HG03097 (cell line): Measurements from ENCODE around the gene ATP12A.

ENCODE experiments used
- ATAC-seq: cut with Tn5 transposase; IDR thresholded peaks from one replicate; pipeline ENCODE4 v1.9.1; 2021; ENCODE audit not compliant: unreplicated experiment, low FRiP score

ATP12A gene

DNA sequence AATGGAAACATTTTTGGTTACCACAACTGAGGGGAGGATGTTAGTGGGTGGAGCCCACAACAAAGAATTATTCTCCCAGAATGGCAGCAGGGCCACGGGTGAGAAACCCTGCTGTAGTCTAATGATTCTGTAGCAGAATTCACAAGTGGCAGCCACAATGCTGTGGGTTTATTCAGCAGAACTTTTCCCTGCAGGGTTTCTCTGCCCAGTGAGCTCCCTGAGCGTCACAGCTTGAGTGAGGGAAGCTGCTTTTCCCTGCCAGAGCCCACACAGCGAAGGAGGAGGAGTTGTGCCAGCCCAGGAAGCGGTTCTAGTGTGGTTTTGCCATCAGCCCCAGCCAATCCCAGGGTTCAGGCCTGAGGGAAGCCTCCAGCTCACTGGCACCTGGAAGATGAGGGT, 4.4 kb downstream of the ATP12A start:
- ATAC-seq = peak; percentile 63

DNA sequence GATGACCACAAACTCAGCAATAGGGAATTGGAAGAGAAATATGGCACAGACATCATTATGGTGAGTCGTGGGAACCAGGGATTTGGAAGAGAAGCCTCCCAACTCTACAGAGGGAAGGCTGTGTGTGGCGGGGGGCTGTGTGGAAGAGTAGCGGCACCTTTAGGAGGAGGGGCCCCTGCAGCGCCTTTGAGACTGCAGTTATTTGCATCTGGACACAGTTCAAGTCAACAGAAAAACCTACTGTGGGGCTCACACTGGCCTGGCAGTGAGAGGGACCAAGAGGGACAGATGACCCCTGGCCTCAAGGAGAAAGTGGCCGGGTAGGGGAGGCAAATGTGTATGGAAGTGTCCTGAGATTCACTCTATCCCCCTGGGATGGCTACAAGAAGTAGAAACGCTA, 5.1 kb downstream of the ATP12A start:
- ATAC-seq = no peak

DNA sequence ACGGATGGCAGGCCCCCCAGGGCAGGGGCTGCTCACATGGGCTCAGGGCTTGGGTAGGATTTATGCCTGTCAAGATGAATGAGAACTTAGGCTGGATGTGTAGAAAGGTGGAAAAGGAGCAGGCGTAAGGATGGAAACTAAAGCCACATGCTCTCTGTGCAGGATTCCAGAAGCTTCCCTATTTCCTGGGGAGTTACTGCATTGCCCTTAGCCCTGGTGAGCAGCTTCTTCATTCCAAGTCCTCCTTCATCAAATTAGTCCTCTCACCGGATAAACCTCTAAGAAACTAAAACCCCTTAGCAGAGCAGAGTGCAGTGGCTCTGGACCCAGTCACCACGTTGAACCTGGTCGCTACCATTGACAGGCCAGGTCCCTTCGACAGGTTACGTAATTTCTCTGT, 7.4 kb downstream of the ATP12A start:
- ATAC-seq = no peak

DNA sequence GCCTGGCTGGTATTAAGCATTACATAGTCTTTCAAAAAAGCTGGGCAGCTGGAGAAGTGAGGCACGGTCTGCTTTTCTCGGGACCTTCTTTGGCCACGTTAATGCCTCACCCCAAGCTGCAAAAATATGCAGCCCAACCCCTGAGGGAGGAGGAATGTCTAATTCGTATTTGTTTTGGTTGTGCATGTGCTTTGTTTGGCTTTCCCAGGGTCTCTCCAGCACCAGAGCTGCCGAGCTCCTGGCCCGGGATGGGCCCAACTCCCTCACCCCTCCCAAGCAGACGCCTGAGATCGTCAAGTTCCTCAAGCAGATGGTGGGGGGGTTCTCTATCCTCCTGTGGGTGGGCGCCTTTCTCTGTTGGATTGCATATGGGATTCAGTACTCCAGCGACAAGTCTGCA, 7.9 kb downstream of the ATP12A start:
- ATAC-seq = no peak

DNA sequence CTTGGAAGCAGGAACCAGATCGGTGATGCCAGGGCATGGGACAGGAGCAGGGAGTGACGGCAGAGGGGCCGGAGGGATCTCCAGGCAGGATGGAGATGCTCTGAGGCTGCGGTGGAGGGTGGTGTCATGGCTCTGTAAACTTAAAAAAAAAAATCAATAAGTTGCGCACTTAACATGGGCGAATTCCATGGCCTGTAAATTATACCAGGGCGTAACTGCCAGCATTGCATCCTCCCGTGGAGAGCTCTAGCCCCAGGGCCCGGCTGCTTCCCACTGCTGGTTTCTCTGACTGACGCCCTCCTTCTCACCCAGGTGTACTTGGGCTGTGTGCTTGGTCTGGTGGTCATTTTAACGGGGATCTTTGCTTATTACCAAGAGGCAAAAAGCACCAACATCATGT, 8.7 kb downstream of the ATP12A start:
- ATAC-seq = no peak

DNA sequence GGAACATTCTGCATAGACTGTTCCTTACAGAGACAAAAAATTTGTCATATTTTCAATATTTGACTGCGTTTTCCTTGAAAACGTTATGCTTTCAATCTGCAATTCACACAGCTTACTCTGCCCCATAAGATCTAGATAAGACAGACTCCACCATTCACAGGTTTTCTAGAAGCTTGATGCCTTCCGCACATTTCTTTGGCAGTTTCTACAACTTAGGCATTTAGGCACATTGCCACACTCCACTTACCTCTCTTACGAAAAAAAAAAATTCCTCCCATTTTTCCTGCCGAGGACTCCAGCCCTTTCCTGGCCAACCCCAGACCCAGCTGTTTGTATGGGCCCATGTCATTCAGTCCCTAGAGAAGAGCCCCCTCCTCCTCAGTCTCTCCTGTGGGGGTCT, 11.2 kb downstream of the ATP12A start:
- no peak for ATAC-seq

DNA sequence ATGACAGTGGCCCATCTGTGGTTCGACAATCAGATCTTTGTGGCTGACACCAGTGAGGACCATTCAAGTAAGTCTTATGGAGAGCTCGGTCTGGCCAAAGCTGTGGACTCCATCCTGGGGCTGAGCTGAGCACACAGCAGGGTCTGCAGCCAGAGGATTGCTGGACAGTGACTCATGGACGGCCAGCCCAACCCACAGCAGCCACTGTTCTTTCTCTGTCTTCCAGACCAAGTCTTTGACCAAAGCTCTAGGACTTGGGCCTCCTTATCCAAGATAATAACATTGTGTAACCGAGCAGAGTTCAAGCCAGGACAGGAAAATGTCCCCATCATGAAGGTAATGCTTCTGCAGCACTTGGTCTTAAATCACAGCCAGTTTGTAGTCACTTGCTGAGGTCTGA, 12.4 kb downstream of the ATP12A start:
- ATAC-seq = no peak

DNA sequence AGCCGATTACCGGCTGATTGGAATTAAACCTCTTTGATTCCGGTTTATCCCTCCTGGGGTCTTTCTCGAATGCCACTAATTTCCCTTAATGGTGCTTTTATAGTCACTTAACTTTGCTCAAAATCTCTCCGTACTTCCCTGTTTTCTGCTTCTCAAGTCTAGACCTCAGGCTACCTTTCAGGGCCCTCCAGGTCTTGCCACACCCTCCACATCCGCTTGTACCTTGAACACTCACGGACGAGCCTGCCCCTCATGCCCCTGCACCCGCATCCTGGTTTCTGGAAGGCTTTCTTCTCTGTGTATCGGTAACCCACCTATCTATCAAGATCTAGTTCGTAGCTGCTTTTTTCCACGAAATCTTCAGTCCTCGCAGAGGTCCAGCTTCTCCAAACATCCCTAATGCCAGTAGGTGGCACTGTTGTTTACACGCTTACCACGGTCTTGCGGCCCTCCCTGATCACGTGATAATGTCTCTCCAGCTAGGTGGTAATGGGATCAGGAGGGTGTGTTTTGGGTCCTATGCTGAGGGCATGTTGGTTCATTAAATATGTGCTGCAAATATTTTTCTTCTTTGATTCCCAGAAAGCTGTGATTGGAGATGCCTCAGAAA, 13.8 kb downstream of the ATP12A start:
- peak; percentile 65 for ATAC-seq

DNA sequence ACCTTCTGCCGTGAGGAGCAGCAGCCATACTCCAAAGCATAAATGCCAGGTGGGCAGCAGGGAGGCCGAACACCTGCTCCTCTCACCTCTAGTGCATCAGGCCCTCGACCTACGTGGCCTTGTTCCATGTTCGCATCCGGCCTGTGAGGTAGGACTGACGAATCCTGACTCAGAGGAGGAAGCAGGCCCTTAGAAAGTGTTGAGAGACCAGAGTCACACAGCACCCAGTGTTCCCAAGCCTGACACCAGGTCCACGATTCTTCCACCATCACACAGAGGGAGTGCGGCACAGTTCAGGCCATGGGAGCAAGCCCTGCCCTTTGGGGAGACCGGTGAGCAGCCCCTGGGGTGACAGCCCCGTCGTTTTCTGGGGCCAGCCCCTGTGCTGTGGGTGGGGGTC, 14.7 kb downstream of the ATP12A start:
- ATAC-seq = no peak

DNA sequence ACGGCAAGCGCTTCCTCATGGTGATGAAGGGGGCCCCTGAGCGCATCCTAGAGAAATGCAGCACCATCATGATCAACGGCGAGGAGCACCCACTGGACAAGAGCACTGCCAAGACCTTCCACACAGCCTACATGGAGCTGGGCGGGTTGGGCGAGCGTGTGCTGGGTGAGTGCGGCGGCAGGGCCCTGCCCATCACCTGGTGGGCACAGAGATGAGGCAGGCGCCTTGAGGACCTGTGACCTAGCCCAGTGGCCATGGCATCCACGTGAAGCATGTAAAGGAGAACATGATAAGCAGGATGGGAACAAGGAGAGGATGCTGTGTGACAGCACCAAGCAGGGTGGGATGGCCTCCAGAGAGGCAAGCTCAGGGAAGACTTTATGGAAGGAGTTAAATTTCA, 18.5 kb downstream of the ATP12A start:
- no peak for ATAC-seq

DNA sequence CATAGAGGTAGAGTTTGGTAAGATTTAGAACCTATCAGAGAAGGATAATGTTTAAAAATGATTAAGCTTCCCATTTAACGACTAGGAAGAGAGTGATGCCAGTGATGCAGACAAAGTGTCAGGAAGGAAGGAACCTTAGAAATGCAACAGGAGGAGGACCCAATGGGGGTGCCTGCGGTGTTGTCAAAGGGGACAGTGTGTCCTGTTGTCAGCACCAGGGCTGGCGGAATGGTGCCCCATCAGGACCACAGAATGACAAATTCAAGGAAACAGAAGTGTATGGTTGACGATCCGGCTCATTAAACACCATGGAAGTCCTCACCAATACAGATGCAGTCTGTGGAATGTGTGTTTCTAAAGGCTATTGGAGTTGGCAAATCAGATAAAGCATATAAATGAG, 19.3 kb downstream of the ATP12A start:
- ATAC-seq = no peak

DNA sequence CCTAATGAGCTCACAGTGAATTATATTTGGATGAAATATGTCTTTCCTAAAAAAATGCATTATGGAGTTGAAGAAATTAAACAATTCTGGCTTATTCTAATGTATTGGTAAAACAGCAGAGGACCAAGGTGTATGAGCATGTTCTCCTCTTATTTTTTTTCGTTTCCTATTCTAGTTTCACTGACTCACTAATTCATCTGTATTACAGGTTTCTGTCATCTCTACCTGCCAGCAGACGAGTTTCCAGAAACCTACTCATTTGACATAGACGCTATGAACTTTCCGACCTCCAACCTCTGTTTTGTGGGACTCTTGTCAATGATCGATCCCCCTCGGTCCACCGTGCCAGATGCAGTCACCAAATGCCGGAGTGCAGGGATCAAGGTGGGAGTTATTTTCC, 20.3 kb downstream of the ATP12A start:
- ATAC-seq = no peak

DNA sequence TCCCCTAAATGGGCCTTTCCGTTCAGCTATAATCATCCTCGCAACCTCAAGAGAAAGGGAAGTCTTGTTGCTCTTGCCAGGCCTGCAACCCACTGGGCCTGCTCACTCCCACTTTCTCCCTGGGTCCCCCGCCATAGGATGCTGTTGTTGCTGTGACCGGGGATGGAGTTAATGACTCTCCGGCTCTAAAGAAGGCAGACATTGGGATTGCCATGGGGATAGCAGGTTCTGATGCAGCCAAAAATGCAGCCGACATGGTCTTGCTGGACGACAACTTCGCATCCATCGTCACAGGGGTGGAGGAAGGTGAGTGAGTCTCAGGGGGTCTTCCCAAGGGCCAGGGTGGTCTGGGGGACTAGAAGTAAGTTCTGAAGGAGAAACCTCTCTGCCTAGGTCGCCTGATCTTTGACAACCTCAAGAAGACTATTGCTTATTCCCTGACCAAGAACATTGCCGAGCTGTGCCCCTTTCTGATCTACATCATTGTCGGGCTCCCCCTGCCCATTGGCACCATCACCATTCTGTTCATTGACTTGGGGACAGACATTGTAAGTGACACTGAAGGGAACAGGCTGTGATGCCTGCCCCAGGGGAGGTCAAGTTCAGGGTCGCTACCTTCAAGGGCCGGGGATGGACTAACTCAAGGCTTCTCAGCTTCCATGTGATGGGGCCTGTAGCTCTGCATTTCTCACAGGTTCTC, 26.8 kb downstream of the ATP12A start:
- no peak for ATAC-seq

DNA sequence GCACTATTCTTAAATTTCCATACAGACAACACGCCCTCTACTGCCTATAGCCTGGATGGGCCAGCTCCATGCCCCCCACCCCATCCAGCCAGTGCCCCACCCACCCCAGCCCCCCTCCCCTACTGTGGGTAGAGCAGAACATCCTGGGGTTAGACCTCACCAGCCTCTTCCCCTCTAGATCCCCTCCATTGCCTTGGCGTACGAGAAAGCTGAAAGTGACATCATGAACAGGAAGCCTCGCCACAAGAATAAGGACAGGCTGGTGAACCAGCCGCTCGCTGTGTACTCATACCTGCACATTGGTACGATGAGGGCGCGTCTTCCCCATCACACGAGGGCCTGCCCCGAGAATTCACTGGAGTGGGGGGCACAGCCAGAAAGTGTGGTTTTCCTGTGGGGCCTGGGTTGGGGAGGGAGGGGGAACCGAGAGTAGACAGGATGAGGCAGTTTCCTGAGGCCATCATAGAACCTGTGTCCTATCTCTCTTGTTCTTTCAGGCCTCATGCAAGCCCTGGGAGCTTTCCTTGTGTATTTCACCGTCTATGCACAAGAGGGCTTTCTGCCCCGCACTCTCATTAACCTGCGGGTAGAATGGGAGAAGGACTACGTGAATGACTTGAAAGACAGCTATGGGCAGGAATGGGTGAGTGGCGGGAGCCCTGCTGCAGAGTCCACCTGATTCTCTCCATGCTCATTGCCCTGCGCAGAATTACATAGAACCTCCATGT, 29.1 kb downstream of the ATP12A start:
- ATAC-seq = peak; percentile 89

DNA sequence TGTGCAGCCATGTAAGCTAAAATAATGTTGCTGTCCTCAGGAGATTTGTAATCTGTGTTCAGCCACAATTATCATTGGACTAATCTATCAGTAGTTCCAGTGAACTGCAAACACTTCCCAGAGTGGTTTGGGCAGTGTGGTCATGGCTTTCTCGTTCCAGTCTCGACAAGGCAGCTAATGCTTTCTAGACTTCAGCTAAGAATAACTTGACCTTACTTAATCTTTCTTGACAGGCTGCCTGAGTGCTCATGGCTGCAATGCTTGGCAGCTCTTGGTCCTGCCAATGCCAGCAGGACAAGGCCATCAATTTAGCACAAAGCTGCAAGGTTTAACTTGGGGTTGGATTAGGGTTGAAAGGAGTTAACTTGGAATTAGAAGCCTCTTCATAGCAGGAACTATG, 32.8 kb downstream of the ATP12A start:
- ATAC-seq = no peak

DNA sequence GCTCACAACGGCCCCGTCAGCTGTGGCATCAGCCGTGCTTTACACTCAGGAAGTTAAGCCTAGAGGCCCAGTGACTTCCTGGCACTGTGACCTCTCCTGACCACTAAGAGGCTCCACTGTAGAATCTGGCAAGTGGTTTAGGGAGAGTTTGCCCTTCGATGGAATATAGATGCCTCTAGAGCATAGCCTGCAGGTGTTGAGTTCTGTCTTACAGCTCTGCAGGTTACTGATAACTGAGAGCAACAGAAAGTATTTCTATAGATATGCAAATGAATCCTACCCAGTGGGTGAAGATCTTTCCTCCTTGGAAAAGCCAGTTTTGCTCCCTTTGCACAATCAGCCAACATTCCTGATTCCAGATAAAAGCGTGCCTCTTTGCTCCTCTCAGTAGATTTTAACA, 35.8 kb downstream of the ATP12A start:
- ATAC-seq = no peak

DNA sequence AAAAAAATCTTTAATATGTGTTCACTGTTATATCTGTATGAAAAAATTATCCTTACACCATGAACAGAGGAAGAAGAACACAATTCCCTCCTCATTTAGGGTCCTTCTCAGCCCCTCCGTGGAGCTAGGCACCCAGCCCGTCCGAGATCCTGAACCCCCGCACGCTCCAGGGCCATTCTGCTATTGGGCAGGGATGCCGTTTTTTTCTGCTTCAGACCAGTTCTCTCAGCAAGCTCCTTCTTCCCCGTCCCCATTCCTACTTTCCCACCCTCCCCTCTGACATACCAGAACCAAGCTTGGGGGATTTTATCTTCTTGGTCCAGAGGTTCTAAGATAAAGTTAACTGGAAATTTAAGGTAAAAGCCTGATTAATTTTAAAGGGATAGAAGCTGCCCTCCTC, 36.2 kb downstream of the ATP12A start:
- no peak for ATAC-seq

DNA sequence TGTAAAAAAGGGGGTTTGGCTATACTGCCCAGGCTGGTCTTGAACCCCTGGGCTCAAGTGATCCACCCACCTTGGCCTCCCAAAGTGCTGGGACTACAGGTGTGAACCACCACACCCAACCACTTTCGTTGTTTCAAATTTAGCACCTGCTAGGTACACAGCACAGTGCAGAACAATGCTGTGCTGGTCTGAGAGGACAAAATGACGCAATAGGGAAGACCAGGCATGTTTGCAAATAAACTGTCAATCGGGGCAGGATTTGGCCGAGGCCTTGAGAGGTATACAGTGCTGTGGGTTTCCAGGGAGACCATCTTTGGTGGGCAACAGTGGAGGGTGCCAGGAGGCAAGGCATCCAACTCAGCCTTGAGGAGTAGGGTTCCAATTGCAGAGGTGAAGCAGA, 37.0 kb downstream of the ATP12A start:
- no peak for ATAC-seq

DNA sequence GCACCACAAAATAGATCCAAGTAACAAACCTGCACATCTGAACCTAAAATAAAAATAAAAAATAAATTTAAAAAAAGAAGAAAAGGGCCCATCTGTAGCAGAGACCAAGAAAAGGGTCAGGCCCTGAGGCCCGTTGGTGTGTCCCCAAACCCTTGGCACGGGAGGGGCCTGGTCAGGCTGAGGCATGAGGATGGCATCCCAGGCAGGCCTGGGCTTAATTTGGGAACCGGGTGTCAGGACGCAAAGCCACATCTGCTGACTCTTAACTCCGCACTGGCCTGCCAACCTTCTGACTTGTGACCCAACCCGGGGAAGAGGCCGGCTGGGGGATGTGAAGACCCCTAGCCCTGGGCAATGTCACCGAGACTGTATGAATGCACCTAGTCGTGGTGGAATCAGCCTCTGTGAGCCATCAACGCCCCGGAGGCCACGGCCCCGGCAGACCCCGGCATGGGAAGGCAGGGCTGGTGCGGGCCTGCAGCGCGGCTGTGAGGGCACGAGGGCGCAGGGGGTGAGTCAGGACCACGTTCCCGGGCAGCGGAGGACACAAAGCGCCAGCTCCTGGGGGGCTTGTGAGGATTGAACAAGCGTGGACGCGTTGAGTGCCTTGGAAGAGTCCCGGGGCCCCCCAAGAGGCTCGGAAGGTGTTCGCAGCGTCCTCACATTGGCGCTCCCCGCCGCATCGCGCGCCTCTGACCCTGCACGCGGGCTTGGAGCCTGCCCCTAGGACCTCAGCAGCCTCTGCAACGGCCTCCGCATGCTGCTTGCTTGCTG, 38.2 kb downstream of the ATP12A start:
- ATAC-seq = no peak

DNA sequence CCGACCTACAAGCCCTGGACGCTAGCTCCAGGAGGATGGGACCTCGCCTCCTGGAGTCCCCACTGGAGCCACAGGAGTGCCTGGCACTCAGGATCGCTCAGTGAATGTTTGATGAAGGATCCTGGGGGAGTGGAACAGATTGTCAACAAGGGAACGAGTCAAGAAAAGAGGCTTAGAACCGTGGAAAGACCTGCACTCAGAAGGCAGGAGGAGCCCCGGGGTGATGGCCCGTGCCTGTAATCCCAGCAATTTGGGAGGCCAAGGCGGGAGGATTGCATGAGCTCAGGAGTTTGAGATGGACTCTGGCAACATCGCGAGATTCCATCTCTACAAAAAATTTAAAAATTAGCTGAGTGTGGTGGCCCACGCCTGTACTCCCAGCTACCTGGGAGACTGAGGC, 38.9 kb downstream of the ATP12A start:
- no peak for ATAC-seq

DNA sequence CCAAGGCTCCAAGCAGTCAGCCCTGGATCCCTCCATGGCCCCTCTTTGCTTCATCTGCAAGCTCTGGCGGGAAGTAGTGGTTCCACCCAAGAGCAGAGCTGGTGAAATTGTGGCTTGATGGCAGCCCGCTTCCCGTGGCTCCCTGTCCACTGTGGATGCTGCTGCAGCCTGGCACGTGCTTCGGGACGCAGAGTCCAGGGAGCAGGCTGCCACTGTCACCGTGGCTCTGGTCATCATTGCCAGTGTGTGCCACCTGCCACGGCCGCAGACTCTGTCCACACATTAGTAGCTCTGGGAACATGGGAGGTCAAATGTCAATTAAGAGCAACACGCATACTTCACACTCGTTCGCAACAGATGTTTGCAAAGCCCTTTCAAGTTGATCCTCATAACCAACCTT, 43.0 kb downstream of the ATP12A start:
- ATAC-seq = no peak
